GM12865 (cell line): ENCODE data around the gene TEP1.

Source experiments
- DNase-seq: peaks from one replicate; pipeline ENCODE4 v3.0.0; 2010; ENCODE audit warnings: low read depth
- H3K4me3 ChIP-seq: 2 replicates; pipeline ENCODE4 v1.5.1; 2011; ENCODE audit warnings: mild to moderate bottlenecking, low read depth, low read length, control low read depth
- TF ChIP-seq, protein P1 (sequence below): IDR thresholded peaks from 2 replicates; pipeline ENCODE4 v1.5.1; 2011; ENCODE audit warnings: low read length, control low read depth, low read depth, inconsistent platforms; ENCODE audit not compliant: insufficient read depth; ENCODE audit errors: missing control alignments

Gene TEP1

DNA sequence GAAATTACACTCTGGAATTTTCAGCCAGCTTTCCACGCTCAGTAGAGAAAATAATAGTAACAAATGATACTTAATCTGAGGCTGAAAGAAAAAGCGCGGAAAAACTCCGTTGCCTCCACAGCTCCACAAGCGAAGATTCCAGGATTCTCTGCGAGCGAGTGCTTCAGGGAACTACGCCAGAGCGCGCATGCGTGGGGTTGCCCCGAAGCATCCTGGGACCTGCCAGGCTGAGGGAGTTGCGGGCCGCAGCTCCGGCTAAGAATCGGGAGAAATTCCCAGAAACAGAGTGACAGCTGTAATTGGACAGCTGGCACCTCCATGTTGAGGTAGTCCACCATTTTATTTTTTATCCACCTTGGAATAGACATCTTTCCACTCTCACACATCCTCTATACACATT lies 95.6 kb downstream of the TEP1 start:
- TF ChIP-seq, protein P1, sequence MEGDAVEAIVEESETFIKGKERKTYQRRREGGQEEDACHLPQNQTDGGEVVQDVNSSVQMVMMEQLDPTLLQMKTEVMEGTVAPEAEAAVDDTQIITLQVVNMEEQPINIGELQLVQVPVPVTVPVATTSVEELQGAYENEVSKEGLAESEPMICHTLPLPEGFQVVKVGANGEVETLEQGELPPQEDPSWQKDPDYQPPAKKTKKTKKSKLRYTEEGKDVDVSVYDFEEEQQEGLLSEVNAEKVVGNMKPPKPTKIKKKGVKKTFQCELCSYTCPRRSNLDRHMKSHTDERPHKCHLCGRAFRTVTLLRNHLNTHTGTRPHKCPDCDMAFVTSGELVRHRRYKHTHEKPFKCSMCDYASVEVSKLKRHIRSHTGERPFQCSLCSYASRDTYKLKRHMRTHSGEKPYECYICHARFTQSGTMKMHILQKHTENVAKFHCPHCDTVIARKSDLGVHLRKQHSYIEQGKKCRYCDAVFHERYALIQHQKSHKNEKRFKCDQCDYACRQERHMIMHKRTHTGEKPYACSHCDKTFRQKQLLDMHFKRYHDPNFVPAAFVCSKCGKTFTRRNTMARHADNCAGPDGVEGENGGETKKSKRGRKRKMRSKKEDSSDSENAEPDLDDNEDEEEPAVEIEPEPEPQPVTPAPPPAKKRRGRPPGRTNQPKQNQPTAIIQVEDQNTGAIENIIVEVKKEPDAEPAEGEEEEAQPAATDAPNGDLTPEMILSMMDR = no peak
- no peak for DNase-seq
- no peak overlapping the region for H3K4me3 ChIP-seq
